HFFc6 (cell line): Measurements from ENCODE around the gene ABCA7. TPM values are rescaled to one million over a fixed set of nuclear protein-coding genes. Genes with fewer than 3 reads are reported as not detected.

ENCODE experiments used
- DNase-seq: peaks from one replicate; pipeline ENCODE4 v3.0.0-alpha.2; 2018
- H3K27ac Mint-ChIP-seq: 2 replicates; pipeline ENCODE4 v1.8.0; 2020; ENCODE audit warnings: mild to moderate bottlenecking, mixed read lengths
- H3K27me3 Mint-ChIP-seq: 2 replicates; pipeline ENCODE4 v1.8.0; 2021; ENCODE audit warnings: mild to moderate bottlenecking, moderate library complexity, mixed read lengths; ENCODE audit not compliant: insufficient read depth
- H3K36me3 Mint-ChIP-seq: 2 replicates; pipeline ENCODE4 v1.8.0; 2021; ENCODE audit warnings: low read depth, mixed read lengths
- H3K4me1 Mint-ChIP-seq: 2 replicates; pipeline ENCODE4 v1.8.0; 2020; ENCODE audit warnings: low read depth, mixed read lengths
- H3K4me3 Mint-ChIP-seq: 2 replicates; pipeline ENCODE4 v1.8.0; 2020; ENCODE audit warnings: mild to moderate bottlenecking, moderate library complexity, mixed read lengths
- H3K9me3 Mint-ChIP-seq: 2 replicates; pipeline ENCODE4 v1.8.0; 2020; ENCODE audit warnings: mild to moderate bottlenecking, mixed read lengths
- total RNA-seq, 6 experiments: library from RNA; stranded (reverse); fragmentation: NEBNext Ultra II Directional; extraction: Animal tissue kit (Norgen Biotek cat#: 25700); gene quantifications; 2 replicates in 1 of 6; 3 replicates in 5 of 6; pipeline ENCODE4 v1.2.3, GENCODE V29; 2021
- TF ChIP-seq, protein P1 (sequence below): fragments of 200-600 bp; sonication (generic); IDR thresholded peaks from 2 replicates; pipeline ENCODE4 v1.5.0; 2021; ENCODE audit warnings: antibody characterized with exemption, mild to moderate bottlenecking

ABCA7 gene
- total RNA-seq, 6 experiments from 2014 or later: 4.6 to 8.1 (median 6.6) TPM

DNA sequence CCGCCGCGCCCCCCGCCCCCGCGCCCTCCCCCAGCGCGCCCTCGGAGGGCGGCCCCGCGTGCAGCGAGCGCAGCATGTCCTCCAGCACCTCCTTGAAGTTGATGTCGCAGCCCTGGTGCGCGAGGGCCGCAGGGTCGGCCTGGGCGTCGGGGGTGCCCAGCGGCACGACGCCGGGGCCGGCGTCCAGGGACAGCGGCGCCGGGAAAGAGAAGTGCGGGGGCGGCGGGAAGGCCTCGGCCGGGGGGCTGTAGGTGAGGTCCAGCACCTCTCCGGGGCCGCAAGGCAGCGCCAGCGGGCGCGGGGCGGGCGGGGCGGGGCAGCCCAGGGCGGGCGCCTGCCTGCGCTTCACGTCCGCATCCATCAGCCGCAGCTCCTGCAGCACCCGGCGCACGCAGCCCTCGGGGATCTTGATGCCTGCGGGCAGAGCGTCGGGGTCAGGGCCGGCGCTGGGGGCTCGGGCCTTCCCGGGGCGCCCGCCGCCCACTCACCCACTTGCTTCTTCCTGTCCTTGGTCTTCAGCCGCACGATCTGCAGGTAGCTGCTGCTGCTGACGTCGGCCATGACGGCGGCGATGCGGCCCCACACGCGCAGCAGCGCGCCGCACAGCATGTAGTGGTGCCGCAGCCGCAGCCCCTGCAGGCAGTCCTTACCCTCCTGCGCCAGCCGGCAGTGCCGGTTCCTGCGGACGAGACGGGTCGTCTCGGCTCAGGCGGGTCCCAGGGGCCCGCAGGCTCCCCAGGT, 68.6 kb downstream of the ABCA7 start:
- Mint-ChIP-seq H3K27ac (no peak overlapping the region), H3K27me3 (peaks cover 14% of the 10 kb centered on the region), H3K4me3 (no peak overlapping the region), H3K36me3 (no peaks in the 10 kb centered on the region; the same call in 1 of the 2 replicates), H3K9me3 (no peaks in the 10 kb centered on the region), H3K4me1 (peaks cover 1% of the 10 kb centered on the region)
- no peak for DNase-seq
- TF ChIP-seq, protein P1, sequence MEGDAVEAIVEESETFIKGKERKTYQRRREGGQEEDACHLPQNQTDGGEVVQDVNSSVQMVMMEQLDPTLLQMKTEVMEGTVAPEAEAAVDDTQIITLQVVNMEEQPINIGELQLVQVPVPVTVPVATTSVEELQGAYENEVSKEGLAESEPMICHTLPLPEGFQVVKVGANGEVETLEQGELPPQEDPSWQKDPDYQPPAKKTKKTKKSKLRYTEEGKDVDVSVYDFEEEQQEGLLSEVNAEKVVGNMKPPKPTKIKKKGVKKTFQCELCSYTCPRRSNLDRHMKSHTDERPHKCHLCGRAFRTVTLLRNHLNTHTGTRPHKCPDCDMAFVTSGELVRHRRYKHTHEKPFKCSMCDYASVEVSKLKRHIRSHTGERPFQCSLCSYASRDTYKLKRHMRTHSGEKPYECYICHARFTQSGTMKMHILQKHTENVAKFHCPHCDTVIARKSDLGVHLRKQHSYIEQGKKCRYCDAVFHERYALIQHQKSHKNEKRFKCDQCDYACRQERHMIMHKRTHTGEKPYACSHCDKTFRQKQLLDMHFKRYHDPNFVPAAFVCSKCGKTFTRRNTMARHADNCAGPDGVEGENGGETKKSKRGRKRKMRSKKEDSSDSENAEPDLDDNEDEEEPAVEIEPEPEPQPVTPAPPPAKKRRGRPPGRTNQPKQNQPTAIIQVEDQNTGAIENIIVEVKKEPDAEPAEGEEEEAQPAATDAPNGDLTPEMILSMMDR: no peak

DNA sequence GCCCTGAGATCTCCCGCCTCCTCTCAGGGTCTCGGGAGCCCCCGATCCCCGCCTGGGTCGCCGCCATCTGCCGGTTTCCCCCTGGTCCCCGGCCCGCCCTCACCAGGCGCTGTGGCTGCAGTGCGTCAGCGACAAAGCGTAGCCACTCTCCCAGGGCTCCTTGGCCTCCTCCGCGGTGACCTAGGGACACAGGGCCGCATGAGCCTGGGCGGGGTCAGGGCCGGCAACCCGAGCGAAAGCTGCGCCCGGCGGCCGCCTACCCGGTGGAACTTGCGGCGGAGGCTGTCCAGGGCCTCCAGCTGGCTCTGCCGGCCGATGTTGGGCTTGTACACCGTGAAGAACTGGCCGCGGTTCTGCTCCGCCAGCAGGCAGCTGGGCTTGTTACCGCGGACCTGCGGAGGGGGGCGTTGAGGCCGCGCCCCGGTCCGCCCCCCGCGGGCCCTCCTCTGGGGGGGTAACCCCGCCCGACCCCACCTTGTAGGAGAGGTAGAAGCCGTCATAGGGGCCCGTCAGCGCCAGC, 69.2 kb downstream of the ABCA7 start:
- H3K36me3 Mint-ChIP-seq: no peaks in the 10 kb centered on the region; the same call in 1 of the 2 replicates

DNA sequence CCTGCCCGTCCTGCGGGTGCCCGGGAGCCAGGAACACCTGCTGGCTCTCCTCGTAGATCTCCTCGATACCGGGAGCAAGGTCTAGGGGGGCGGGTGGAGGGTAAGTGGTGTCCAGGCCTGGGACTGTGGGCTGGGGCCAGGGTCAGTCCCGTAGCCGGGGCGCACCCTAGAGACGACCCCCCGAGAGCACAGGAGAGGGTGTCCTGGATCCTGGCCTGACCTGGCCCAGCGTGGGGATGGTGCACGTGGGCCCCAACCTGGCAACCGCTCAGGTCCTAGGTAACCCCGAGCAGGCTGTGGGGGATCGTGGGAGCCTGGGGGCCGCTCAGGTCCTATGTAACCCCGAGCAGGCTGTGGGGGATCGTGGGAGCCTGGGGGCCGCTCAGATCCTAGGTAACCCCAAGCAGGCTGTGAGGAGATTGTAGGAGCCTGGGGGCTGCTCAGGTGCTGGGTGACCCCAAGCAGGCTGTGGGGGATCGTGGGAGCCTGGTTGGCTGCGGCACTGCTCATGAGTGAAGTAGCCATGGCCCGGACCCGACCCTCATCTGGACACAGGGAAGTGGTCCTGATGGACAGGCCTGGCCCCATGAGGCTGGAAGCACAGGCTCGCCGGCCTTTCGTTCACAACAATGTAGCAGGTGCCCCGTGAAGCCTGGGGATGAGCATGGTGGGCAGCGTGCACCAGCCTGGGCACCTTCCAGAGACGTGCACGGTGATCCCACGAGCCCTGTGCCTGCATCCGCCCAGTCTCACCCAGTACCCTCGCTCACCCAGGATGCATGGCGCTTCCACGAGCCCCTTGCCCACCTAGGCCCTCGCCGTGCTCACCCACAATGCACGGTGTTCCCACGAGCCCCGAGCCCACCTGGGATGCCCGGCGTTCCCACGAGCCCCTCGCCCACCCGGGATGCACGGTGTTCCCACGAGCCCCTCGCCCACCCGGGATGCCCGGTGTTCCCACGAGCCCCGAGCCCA, 70.1 kb downstream of the ABCA7 start:
- Mint-ChIP-seq H3K27ac (no peak overlapping the region), H3K4me1 (no peaks in the 10 kb centered on the region), H3K9me3 (no peaks in the 10 kb centered on the region), H3K4me3 (no peak overlapping the region), H3K36me3 (no peaks in the 10 kb centered on the region; the same call in 1 of the 2 replicates), H3K27me3 (peaks cover 10% of the 10 kb centered on the region)
- TF ChIP-seq, protein P1: no peak
- DNase-seq: no peak

More for the DNA sequence above, 69.2 kb downstream of the ABCA7 start:
- no peaks in the 10 kb centered on the region for H3K4me1 Mint-ChIP-seq
- peaks cover 10% of the 10 kb centered on the region for H3K27me3 Mint-ChIP-seq
- TF ChIP-seq, protein P1: no peak
- no peaks in the 10 kb centered on the region for H3K9me3 Mint-ChIP-seq
- no peak for DNase-seq
- H3K4me3 Mint-ChIP-seq: no peak overlapping the region
- H3K27ac Mint-ChIP-seq: no peak overlapping the region

GRCh38 chr19:1110809-1111640, 71.1 kb downstream of the ABCA7 start:
- DNase-seq: no peak
- Mint-ChIP-seq H3K4me1 (no peaks in the 10 kb centered on the region), H3K4me3 (no peak overlapping the region), H3K9me3 (no peaks in the 10 kb centered on the region), H3K27me3 (peaks cover 5% of the 10 kb centered on the region), H3K36me3 (no peaks in the 10 kb centered on the region; the same call in 1 of the 2 replicates), H3K27ac (no peak overlapping the region)
- TF ChIP-seq, protein P1: no peak
